ENCODE data around the gene CHCHD6. TPM values are rescaled to one million over a fixed set of nuclear protein-coding genes. Genes with fewer than 3 reads are reported as not detected.

Gene CHCHD6
- total and polyA plus RNA-seq, 2 donors (not counting 3 experiments of a cell fraction or from before 2014, with no cell fraction given): 8.4 to 10.1 TPM

GRCh38 chr3:126895178-126896066 lies 191.4 kb downstream of the CHCHD6 start:
- CTCF ChIA-PET: interaction anchor here (1.5 to 1.6 kb wide), 2 partner anchors 9 to 100 kb away, joined by 3 to 5 read pairs; no protein-coding TSS in a partner anchor
- no peak overlapping the region for H3K9ac ChIP-seq (replicated peaks; ENCODE audit: extremely low read depth, insufficient read depth, low read length)
- BruUV-seq (replicated peaks): no TSS peak
- FAIRE-seq (no peak), DNase-seq (ENCODE audit: low read depth, low spot score) (no peak)
- H3K4me3 ChIP-seq (replicated peaks in 1 of 3; ENCODE audit: insufficient read depth in 1 of 3, low read depth in 1 of 3, low read length in 3 of 3): no peak overlapping the region
- no peaks in the 10 kb centered on the region for H3K36me3 ChIP-seq (ENCODE audit: control insufficient read depth in 2 of 2, extremely low read depth in 1 of 2, insufficient read depth in 2 of 2, low read length in 2 of 2)
- H3K9me3 ChIP-seq (replicated peaks; ENCODE audit: control insufficient read depth, insufficient read depth, low read length): no peaks in the 10 kb centered on the region
- H4K20me1 ChIP-seq (replicated peaks; ENCODE audit: control insufficient read depth, extremely low read depth, insufficient read depth, low read length): no peaks in the 10 kb centered on the region
- no peak overlapping the region for H3K27ac ChIP-seq (ENCODE audit: insufficient read depth, low read depth, low read length)
- no peak overlapping the region for H2AFZ ChIP-seq (ENCODE audit: low read depth, low read length)
- intact Hi-C loops (cut with micrococcal nuclease): no loop called here
- TF ChIP-seq EZH2 (IDR thresholded peaks at IDR 0.05; ENCODE audit: borderline replicate concordance, low read depth, low read length, severe bottlenecking): no peak
- no peak for TF ChIP-seq GATA2 (IDR thresholded peaks at IDR 0.05; ENCODE audit: insufficient read depth, insufficient read length, low read depth, low read length)
- TF ChIP-seq JUN (IDR thresholded peaks at IDR 0.05; ENCODE audit: borderline replicate concordance, insufficient read depth, insufficient read length, low read depth): no peak
- TF ChIP-seq, protein P1, sequence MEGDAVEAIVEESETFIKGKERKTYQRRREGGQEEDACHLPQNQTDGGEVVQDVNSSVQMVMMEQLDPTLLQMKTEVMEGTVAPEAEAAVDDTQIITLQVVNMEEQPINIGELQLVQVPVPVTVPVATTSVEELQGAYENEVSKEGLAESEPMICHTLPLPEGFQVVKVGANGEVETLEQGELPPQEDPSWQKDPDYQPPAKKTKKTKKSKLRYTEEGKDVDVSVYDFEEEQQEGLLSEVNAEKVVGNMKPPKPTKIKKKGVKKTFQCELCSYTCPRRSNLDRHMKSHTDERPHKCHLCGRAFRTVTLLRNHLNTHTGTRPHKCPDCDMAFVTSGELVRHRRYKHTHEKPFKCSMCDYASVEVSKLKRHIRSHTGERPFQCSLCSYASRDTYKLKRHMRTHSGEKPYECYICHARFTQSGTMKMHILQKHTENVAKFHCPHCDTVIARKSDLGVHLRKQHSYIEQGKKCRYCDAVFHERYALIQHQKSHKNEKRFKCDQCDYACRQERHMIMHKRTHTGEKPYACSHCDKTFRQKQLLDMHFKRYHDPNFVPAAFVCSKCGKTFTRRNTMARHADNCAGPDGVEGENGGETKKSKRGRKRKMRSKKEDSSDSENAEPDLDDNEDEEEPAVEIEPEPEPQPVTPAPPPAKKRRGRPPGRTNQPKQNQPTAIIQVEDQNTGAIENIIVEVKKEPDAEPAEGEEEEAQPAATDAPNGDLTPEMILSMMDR (IDR thresholded peaks at IDR 0.05; ENCODE audit: extremely low read depth in 1 of 2, insufficient read depth in 1 of 2, low read depth in 1 of 2, low read length in 2 of 2): no peak
- no peak for TF ChIP-seq POLR2A (IDR thresholded peaks at IDR 0.05; ENCODE audit: low read depth, low read length)
- no peak for TF ChIP-seq MYC (IDR thresholded peaks at IDR 0.05; ENCODE audit: low read depth, low read length)
- no peak for TF ChIP-seq MAX (IDR thresholded peaks at IDR 0.05; ENCODE audit: insufficient read depth, insufficient read length)
- TF ChIP-seq FOS (IDR thresholded peaks at IDR 0.05; ENCODE audit: borderline replicate concordance, insufficient read depth, low read length): no peak
- no peak for TF ChIP-seq POLR2AphosphoS5 (IDR thresholded peaks at IDR 0.05; ENCODE audit: insufficient read depth, low read depth, low read length)
- no peaks in the 10 kb centered on the region for H3K79me2 ChIP-seq (ENCODE audit: control insufficient read depth, insufficient read depth, low read length)
- H3K9me1 ChIP-seq (replicated peaks; ENCODE audit: control insufficient read depth, extremely low read depth, insufficient read depth, low read length): no peaks in the 10 kb centered on the region
- dilution Hi-C loops (cut with MboI; ENCODE audit: extremely low pct_ligation_motif_present, low sequenced_read_pairs): no loop called here
- no peak overlapping the region for H3K4me2 ChIP-seq (ENCODE audit: insufficient read depth, low read length)
- POLR2A ChIA-PET: no interaction called here
- H3K4me1 ChIP-seq (ENCODE audit: control insufficient read depth, extremely low read depth, insufficient read depth, low read length): no peaks in the 10 kb centered on the region
- peaks cover 6 to 10% of the 10 kb centered on the region in 2 experiments for H3K27me3 ChIP-seq (ENCODE audit: control insufficient read depth in 2 of 2, insufficient read depth in 2 of 2, low read length in 2 of 2)

Data from endothelial cell of umbilical vein (primary cell).